ENCODE measurements around the gene YES1. TPM values are rescaled to one million over a fixed set of nuclear protein-coding genes. Genes with fewer than 3 reads are reported as not detected.

The YES1 gene
- total and polyA plus RNA-seq, 2 of the 8 experiments (the other 6 are each of a cell fraction or from before 2014, with no cell fraction given), result 14.8 to 94.3 TPM

- H4K8ac ChIP-seq (ENCODE audit: extremely low read depth, insufficient read depth, low read length), result no peak overlapping the region
- H3K14ac ChIP-seq (ENCODE audit: insufficient read length), result no peak overlapping the region
- H3K23ac ChIP-seq (ENCODE audit: insufficient read length), result no peak overlapping the region
- H3K9me3 ChIP-seq (ENCODE audit: insufficient read depth in 2 of 2, low read depth in 1 of 2, low read length in 1 of 2), result no peaks in the 10 kb centered on the region
- POLR2A ChIA-PET (ENCODE audit: partially characterized antibody), result interaction anchor here (1.2 kb wide), 1 partner anchor 16 kb away, joined by 3 read pairs; no protein-coding TSS in a partner anchor
- no peak overlapping the region for H3K18ac ChIP-seq (ENCODE audit: extremely low read depth, low read length)
- no peaks in the 10 kb centered on the region for H4K20me1 ChIP-seq (replicated peaks in 1 of 2; ENCODE audit: control insufficient read depth in 1 of 2, insufficient read depth in 2 of 2, low read length in 2 of 2)
- H2AFZ ChIP-seq (ENCODE audit: low read length), result no peak overlapping the region
- no peak overlapping the region for H3K9ac ChIP-seq (replicated peaks in 1 of 4; ENCODE audit: extremely low read depth in 1 of 4, low read depth in 3 of 4, low read length in 3 of 4)
- no peak overlapping the region for H2BK12ac ChIP-seq (ENCODE audit: low read depth, low read length)
- no peak overlapping the region for H2BK5ac ChIP-seq (ENCODE audit: low read depth, low read length)
- H4K5ac ChIP-seq (ENCODE audit: insufficient read length, low read depth, low read length), result no peak overlapping the region
- no peak overlapping the region for H3K4ac ChIP-seq (replicated peaks; ENCODE audit: insufficient read length, low read depth, low read length)
- FAIRE-seq (no peak), DNase-seq (ENCODE audit: low read depth in 1 of 2, low spot score in 2 of 2) (no peak)
- H2AK5ac ChIP-seq (ENCODE audit: low read depth, low read length), result no peak overlapping the region
- 88% methylated on average over 1 of the region's 1 CpG; no CpG with 5 or more reads in 1 of the 2 experiments for WGBS, 2 experiments (ENCODE audit: extremely low coverage in 1 of 2, insufficient coverage in 1 of 2, insufficient read length in 1 of 2, insufficient replicate concordance in 2 of 2, low coverage in 1 of 2, low lambda C conversion rate in 2 of 2, missing lambda C conversion rate in 1 of 2)
- H3K36me3 ChIP-seq (ENCODE audit: control insufficient read depth in 2 of 4, insufficient read depth in 4 of 4, low read length in 3 of 4), result peaks cover 0 to 7% (median 4%) of the 10 kb centered on the region in 4 experiments; a peak in 2 of 8 replicates
- H4K91ac ChIP-seq (replicated peaks; ENCODE audit: insufficient read length, low read length), result no peak overlapping the region
- 0 out of 2 replicates have a peak, but pooled peaks cover 2% of the 10 kb centered on the region for H3K79me1 ChIP-seq (ENCODE audit: low read depth, low read length)
- no peak overlapping the region for H3K4me3 ChIP-seq (ENCODE audit: extremely low read depth in 1 of 4, insufficient read depth in 2 of 4, low read depth in 3 of 4, low read length in 4 of 4)
- no peak overlapping the region for H3K27ac ChIP-seq (ENCODE audit: low read depth, low read length)
- no peaks in the 10 kb centered on the region for H3K23me2 ChIP-seq (ENCODE audit: low read depth, low read length)
- H3K56ac ChIP-seq (replicated peaks; ENCODE audit: insufficient read length, low read depth, low read length), result no peak overlapping the region
- no peaks in the 10 kb centered on the region for H3K27me3 ChIP-seq (replicated peaks in 1 of 4; ENCODE audit: control insufficient read depth in 3 of 4, extremely low read depth in 1 of 4, insufficient read depth in 3 of 4, low read length in 3 of 4)
- H3K4me1 ChIP-seq (replicated peaks in 1 of 4; ENCODE audit: control insufficient read depth in 3 of 4, insufficient read depth in 4 of 4, low read length in 3 of 4), result no peaks in the 10 kb centered on the region
- H2BK120ac ChIP-seq (replicated peaks; ENCODE audit: low read depth, low read length), result no peak overlapping the region
- no peak overlapping the region for H2BK20ac ChIP-seq (ENCODE audit: low read length)
- H3K4me2 ChIP-seq (ENCODE audit: insufficient read depth in 1 of 2, low read depth in 2 of 2, low read length in 2 of 2), result no peak overlapping the region
- CTCF ChIA-PET (ENCODE audit: partially characterized antibody), result interaction anchor here (0.6 to 3.8 kb wide), 8 partner anchors 8 to 496 kb away, joined by 3 to 21 read pairs (median 5); no protein-coding TSS in a partner anchor
- H2BK15ac ChIP-seq (ENCODE audit: low read length), result no peak overlapping the region
- peaks cover 0 to 19% of the 10 kb centered on the region in 2 experiments; a peak in 2 of 4 replicates for H3K79me2 ChIP-seq (ENCODE audit: control insufficient read depth in 1 of 2, insufficient read depth in 2 of 2, low read length in 2 of 2)
- no peak for TF ChIP-seq CTBP2 (IDR thresholded peaks at IDR 0.05; ENCODE audit: borderline replicate concordance, insufficient read depth, insufficient read length, low read length)
- TF ChIP-seq TCF12 (IDR thresholded peaks at IDR 0.05; ENCODE audit: low read depth, low read length), result no peak
- no peak for TF ChIP-seq CREB1 (IDR thresholded peaks at IDR 0.05)
- no peak for TF ChIP-seq CHD1 (IDR thresholded peaks at IDR 0.05; ENCODE audit: low read depth, low read length)
- no peak for TF ChIP-seq SRF (IDR thresholded peaks at IDR 0.05; ENCODE audit: low read depth, low read length)
- TF ChIP-seq, protein P1, sequence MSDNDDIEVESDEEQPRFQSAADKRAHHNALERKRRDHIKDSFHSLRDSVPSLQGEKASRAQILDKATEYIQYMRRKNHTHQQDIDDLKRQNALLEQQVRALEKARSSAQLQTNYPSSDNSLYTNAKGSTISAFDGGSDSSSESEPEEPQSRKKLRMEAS (IDR thresholded peaks at IDR 0.05), result no peak
- TF ChIP-seq SP2 (IDR thresholded peaks at IDR 0.05; ENCODE audit: low read length), result no peak
- TF ChIP-seq CEBPB (IDR thresholded peaks at IDR 0.05; ENCODE audit: low read depth, low read length), result no peak
- no peak for TF ChIP-seq ZNF274 (IDR thresholded peaks at IDR 0.05; ENCODE audit: borderline replicate concordance, extremely low read depth, low read length)
- no peak for TF ChIP-seq TAF1 (IDR thresholded peaks at IDR 0.05; ENCODE audit: low read depth, low read length)
- TF ChIP-seq, protein P2, sequence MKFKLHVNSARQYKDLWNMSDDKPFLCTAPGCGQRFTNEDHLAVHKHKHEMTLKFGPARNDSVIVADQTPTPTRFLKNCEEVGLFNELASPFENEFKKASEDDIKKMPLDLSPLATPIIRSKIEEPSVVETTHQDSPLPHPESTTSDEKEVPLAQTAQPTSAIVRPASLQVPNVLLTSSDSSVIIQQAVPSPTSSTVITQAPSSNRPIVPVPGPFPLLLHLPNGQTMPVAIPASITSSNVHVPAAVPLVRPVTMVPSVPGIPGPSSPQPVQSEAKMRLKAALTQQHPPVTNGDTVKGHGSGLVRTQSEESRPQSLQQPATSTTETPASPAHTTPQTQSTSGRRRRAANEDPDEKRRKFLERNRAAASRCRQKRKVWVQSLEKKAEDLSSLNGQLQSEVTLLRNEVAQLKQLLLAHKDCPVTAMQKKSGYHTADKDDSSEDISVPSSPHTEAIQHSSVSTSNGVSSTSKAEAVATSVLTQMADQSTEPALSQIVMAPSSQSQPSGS (IDR thresholded peaks at IDR 0.05; ENCODE audit: low read length), result no peak
- no peak for TF ChIP-seq BACH1 (IDR thresholded peaks at IDR 0.05; ENCODE audit: low read length)
- TF ChIP-seq SIRT6 (IDR thresholded peaks at IDR 0.05; ENCODE audit: low read length), result no peak
These were observed 57.4 kb downstream of the YES1 start for GRCh38 chr18:754656-755055.
